ENCODE measurements around the gene PLIN4.

Gene PLIN4

DNA sequence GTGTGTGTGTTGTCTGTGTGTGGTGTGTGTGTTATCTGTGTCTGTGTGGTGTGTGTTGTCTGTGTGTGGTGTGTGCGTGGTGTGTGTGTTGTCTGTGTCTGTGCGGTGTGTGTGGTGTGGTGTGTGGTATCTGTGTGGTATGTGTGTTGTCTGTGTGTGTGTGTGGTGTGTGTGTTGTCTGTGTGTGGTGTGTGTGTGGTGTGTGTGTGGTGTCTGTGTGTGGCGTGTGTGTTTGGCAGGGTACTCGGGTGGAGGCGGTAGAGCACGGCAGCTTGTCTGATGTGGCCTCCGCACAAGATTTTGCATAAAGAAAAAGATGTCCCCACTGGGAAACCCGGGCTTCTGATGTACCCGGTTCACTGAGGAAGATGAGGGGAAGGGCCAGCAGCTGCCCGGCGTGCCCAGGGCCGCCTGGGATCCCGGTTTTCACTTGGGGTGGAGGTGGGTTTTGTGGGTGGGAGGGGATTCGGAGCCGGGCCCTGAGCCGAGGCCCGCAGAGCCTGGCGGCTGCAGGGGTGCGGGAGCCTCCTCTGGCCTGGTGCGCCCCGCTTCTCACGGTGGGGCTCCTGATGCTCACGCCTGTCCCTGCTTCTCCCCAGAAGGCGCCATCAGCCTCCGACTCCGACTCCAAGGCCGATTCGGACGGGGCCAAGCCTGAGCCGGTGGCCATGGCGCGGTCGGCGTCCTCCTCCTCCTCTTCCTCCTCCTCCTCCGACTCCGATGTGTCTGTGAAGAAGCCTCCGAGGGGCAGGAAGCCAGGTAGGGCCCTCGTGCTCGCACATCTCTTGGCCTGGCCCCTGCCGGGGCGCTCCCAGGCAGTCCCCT is 25.0 kb downstream of the PLIN4 start (continued):
- TF ChIP-seq, protein P1, sequence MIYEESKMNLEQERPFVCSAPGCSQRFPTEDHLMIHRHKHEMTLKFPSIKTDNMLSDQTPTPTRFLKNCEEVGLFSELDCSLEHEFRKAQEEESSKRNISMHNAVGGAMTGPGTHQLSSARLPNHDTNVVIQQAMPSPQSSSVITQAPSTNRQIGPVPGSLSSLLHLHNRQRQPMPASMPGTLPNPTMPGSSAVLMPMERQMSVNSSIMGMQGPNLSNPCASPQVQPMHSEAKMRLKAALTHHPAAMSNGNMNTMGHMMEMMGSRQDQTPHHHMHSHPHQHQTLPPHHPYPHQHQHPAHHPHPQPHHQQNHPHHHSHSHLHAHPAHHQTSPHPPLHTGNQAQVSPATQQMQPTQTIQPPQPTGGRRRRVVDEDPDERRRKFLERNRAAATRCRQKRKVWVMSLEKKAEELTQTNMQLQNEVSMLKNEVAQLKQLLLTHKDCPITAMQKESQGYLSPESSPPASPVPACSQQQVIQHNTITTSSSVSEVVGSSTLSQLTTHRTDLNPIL (CRISPR knock-in tag; IDR thresholded peaks at IDR 0.05; ENCODE audit: low read depth) = no peak
- no peak for TF ChIP-seq CSDC2 (CRISPR knock-in tag; IDR thresholded peaks at IDR 0.05)
- no peak for TF ChIP-seq RARB (CRISPR knock-in tag; IDR thresholded peaks at IDR 0.05)
- TF ChIP-seq ZFP30 (CRISPR knock-in tag; IDR thresholded peaks at IDR 0.05) = no peak
- TF ChIP-seq, protein P2, sequence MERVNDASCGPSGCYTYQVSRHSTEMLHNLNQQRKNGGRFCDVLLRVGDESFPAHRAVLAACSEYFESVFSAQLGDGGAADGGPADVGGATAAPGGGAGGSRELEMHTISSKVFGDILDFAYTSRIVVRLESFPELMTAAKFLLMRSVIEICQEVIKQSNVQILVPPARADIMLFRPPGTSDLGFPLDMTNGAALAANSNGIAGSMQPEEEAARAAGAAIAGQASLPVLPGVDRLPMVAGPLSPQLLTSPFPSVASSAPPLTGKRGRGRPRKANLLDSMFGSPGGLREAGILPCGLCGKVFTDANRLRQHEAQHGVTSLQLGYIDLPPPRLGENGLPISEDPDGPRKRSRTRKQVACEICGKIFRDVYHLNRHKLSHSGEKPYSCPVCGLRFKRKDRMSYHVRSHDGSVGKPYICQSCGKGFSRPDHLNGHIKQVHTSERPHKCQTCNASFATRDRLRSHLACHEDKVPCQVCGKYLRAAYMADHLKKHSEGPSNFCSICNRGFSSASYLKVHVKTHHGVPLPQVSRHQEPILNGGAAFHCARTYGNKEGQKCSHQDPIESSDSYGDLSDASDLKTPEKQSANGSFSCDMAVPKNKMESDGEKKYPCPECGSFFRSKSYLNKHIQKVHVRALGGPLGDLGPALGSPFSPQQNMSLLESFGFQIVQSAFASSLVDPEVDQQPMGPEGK (CRISPR knock-in tag; IDR thresholded peaks at IDR 0.05; ENCODE audit: borderline replicate concordance) = no peak

DNA sequence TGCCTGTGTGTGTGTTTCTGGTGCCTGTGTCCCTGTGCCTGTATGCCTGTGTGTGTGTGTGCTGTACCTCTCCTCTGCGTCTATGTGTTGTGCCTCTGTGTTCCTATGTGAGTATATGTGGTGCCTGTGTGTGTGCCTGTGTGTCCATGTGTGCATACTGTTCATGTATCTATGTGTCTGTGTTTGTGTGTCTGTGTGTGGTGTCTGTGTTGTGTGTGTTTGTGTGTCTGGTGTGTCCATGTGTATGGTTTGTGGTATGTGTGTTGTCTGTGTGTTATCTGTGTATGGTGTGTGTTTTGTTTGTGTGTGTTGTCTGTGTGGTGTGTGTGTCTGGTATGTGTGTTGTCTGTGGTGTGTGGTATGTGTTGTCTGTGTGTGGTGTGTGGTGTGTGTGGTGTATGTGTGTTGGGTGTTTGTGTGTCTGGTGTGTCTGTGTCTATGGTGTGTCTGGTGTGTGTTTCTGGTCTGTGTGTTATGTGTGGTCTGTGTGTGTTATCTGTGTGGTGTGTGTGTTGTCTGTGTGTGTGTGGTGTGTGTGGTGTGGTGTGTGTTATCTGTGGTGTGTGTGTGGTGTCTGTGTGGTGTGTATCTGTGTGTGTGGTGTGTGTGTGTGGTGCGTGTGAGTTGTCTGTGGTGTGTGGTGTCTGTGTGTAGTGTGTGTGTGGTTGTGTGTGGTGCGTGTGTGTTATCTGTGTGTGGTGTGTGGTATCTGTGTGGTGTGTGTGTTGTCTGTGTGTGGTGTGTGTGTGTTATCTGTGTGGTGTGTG is 25.8 kb downstream of the PLIN4 start:
- ATAC-seq = no peak
- TF ChIP-seq PPARA (CRISPR knock-in tag; IDR thresholded peaks at IDR 0.05; ENCODE audit: borderline replicate concordance) = no peak
- no peak for TF ChIP-seq ZFP30 (CRISPR knock-in tag; IDR thresholded peaks at IDR 0.05)
- no peak for TF ChIP-seq CSDC2 (CRISPR knock-in tag; IDR thresholded peaks at IDR 0.05)
- TF ChIP-seq, protein P3, sequence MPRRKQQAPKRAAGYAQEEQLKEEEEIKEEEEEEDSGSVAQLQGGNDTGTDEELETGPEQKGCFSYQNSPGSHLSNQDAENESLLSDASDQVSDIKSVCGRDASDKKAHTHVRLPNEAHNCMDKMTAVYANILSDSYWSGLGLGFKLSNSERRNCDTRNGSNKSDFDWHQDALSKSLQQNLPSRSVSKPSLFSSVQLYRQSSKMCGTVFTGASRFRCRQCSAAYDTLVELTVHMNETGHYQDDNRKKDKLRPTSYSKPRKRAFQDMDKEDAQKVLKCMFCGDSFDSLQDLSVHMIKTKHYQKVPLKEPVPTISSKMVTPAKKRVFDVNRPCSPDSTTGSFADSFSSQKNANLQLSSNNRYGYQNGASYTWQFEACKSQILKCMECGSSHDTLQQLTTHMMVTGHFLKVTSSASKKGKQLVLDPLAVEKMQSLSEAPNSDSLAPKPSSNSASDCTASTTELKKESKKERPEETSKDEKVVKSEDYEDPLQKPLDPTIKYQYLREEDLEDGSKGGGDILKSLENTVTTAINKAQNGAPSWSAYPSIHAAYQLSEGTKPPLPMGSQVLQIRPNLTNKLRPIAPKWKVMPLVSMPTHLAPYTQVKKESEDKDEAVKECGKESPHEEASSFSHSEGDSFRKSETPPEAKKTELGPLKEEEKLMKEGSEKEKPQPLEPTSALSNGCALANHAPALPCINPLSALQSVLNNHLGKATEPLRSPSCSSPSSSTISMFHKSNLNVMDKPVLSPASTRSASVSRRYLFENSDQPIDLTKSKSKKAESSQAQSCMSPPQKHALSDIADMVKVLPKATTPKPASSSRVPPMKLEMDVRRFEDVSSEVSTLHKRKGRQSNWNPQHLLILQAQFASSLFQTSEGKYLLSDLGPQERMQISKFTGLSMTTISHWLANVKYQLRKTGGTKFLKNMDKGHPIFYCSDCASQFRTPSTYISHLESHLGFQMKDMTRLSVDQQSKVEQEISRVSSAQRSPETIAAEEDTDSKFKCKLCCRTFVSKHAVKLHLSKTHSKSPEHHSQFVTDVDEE (CRISPR knock-in tag; IDR thresholded peaks at IDR 0.05) = no peak
- no peak for TF ChIP-seq GLIS3 (CRISPR knock-in tag; IDR thresholded peaks at IDR 0.05)
- no peak for TF ChIP-seq ZFP3 (CRISPR knock-in tag; IDR thresholded peaks at IDR 0.05)
- TF ChIP-seq OSR1 (CRISPR knock-in tag; IDR thresholded peaks at IDR 0.05) = no peak
- TF ChIP-seq SNAI2 (CRISPR knock-in tag; IDR thresholded peaks at IDR 0.05) = no peak
- no peak for TF ChIP-seq ZNF8 (CRISPR knock-in tag; IDR thresholded peaks at IDR 0.05)
- no peak for TF ChIP-seq ZNF565 (CRISPR knock-in tag; conservative IDR thresholded peaks at IDR 0.05; ENCODE audit: low read depth)
- TF ChIP-seq ESRRG (CRISPR knock-in tag; IDR thresholded peaks at IDR 0.05) = no peak
- TF ChIP-seq, protein P2 (CRISPR knock-in tag; IDR thresholded peaks at IDR 0.05; ENCODE audit: borderline replicate concordance) = no peak
- TF ChIP-seq, protein P4, sequence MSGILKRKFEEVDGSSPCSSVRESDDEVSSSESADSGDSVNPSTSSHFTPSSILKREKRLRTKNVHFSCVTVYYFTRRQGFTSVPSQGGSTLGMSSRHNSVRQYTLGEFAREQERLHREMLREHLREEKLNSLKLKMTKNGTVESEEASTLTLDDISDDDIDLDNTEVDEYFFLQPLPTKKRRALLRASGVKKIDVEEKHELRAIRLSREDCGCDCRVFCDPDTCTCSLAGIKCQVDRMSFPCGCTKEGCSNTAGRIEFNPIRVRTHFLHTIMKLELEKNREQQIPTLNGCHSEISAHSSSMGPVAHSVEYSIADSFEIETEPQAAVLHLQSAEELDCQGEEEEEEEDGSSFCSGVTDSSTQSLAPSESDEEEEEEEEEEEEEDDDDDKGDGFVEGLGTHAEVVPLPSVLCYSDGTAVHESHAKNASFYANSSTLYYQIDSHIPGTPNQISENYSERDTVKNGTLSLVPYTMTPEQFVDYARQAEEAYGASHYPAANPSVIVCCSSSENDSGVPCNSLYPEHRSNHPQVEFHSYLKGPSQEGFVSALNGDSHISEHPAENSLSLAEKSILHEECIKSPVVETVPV (CRISPR knock-in tag; IDR thresholded peaks at IDR 0.05) = no peak
- no peak for TF ChIP-seq TCF4 (CRISPR knock-in tag; IDR thresholded peaks at IDR 0.05; ENCODE audit: borderline replicate concordance)
- no peak for TF ChIP-seq ARNTL (CRISPR knock-in tag; IDR thresholded peaks at IDR 0.05; ENCODE audit: borderline replicate concordance, low read depth)
- no peak for TF ChIP-seq ZNF70 (CRISPR knock-in tag; IDR thresholded peaks at IDR 0.05)
- TF ChIP-seq, protein P5, sequence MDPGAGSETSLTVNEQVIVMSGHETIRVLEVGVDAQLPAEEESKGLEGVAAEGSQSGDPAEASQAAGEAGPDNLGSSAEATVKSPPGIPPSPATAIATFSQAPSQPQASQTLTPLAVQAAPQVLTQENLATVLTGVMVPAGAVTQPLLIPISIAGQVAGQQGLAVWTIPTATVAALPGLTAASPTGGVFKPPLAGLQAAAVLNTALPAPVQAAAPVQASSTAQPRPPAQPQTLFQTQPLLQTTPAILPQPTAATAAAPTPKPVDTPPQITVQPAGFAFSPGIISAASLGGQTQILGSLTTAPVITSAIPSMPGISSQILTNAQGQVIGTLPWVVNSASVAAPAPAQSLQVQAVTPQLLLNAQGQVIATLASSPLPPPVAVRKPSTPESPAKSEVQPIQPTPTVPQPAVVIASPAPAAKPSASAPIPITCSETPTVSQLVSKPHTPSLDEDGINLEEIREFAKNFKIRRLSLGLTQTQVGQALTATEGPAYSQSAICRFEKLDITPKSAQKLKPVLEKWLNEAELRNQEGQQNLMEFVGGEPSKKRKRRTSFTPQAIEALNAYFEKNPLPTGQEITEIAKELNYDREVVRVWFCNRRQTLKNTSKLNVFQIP (CRISPR knock-in tag; IDR thresholded peaks at IDR 0.05; ENCODE audit: borderline replicate concordance, low read depth) = no peak
